OCI-LY3 (cell line): ENCODE results near the gene DENND1A.

Experiments
- CTCF ChIP-seq: fragments of 200-600, 300-600 bp; sonication (generic); IDR thresholded peaks from 2 replicates; pipeline ENCODE4 v1.5.1; 2014; ENCODE audit warnings: antibody characterized with exemption, low read length, low read depth
- EZH2phosphoT487 ChIP-seq: fragments of 200-600 bp; shearing (Covaris generic); IDR thresholded peaks from 2 replicates; pipeline ENCODE4 v1.6.1; 2018; ENCODE audit warnings: antibody characterized with exemption, mixed run types, low read depth

GRCh38 chr9:123649909-123650308, 280.0 kb downstream of the DENND1A start:
- no peak for TF ChIP-seq EZH2phosphoT487
- no peak for TF ChIP-seq CTCF
